Right cardiac atrium (tissue), 5 donors: ENCODE results near the gene CXCR5. TPM values are rescaled to one million over a fixed set of nuclear protein-coding genes. Genes with fewer than 3 reads are reported as not detected.

ENCODE experiments used
- ATAC-seq, 2 donors: fragments of 200-7000 bp; cut with Tn5 transposase; one replicate each; pipeline versions ENCODE4 v1.8.0 to v1.9.1; 2020; ENCODE audit warnings: moderate library complexity in 2 of 2, mild to moderate bottlenecking in 1 of 2
- DNase-seq, 3 donors: peaks; one replicate each; pipeline ENCODE4 v3.0.0-alpha.2; 2020
- H3K27ac ChIP-seq: one replicate; pipeline ENCODE4 v1.5.1; 2013; ENCODE audit warnings: mild to moderate bottlenecking, low read length, control low read depth, moderate library complexity
- H3K27me3 ChIP-seq: one replicate; pipeline ENCODE4 v1.6.1; 2013; ENCODE audit not compliant: control insufficient read depth, insufficient read depth
- H3K4me1 ChIP-seq: one replicate; pipeline ENCODE4 v1.6.1; 2013; ENCODE audit warnings: low read length; ENCODE audit not compliant: control insufficient read depth, insufficient read depth
- H3K4me3 ChIP-seq: one replicate; pipeline ENCODE4 v1.5.1; 2013; ENCODE audit warnings: low read length, control low read depth
- H3K9me3 ChIP-seq: one replicate; pipeline ENCODE4 v1.6.1; 2013; ENCODE audit warnings: low read length; ENCODE audit not compliant: control insufficient read depth
- WGBS: extraction: QIAGEN DNeasy Blood & Tissue Kit; methylation state at CpG from one replicate; pipeline ENCODE4 v1.1.7; 2013; 5-methylcytosine and 5-hydroxymethylcytosine counted together
- intact Hi-C, 4 donors: fragments of 100-400 bp; cut with DNase I; formaldehyde crosslinking; loops; one replicate each; pipeline versions ENCODE4 v1.11.0 to v1.14.0; 2022 to 2023
- polyA plus RNA-seq: library from polyadenylated mRNA; stranded (reverse); fragments of 200-250 nt; gene quantifications from one replicate; pipeline ENCODE4 v1.2.3, GENCODE V29; 2013
- total RNA-seq, 4 donors: library from RNA; stranded (reverse); fragmentation: NEBNext Ultra II Directional; extraction: Animal tissue kit (Norgen Biotek cat#: 25700); gene quantifications; one replicate each; pipeline ENCODE4 v1.2.1, GENCODE V29; 2021
- donor health status: healthy with polysubstance abuse.
- donor health status: DM: no; HTN: yes; CAD: no.
- donor health status: DM: no; HTN: no; CAD: no.
- donor health status: DM: no; HTN: yes; CAD: no; lungs with severe emphysema.
- donor health status: DM: yes; HTN: yes; CAD: no.

Gene CXCR5
- total and polyA plus RNA-seq, 5 donors, result 0.34 TPM; not detected in 4

- Histone ChIP-seq H3K27ac (no peak overlapping the region), H3K4me1 (no peaks in the 10 kb centered on the region), H3K9me3 (no peaks in the 10 kb centered on the region), H3K4me3 (no peak overlapping the region), H3K27me3 (no peaks in the 10 kb centered on the region)
- intact Hi-C loops, result no loop called here
- DNase-seq (no peak), ATAC-seq (no peak)
- WGBS, result 86% methylated on average over 11 of the region's 11 CpGs
Observed at GRCh38 chr11:118877487-118878162, 6.1 kb upstream of the CXCR5 start.

GRCh38 chr11:118878163-118878563, 5.5 kb upstream of the CXCR5 start:
- H3K27ac ChIP-seq, result no peak overlapping the region
- no peak for ATAC-seq

GRCh38 chr11:118881228-118881627, 2.5 kb upstream of the CXCR5 start:
- ATAC-seq, result no peak
- Histone ChIP-seq H3K27me3 (no peaks in the 10 kb centered on the region), H3K4me3 (no peak overlapping the region), H3K9me3 (no peaks in the 10 kb centered on the region), H3K27ac (no peak overlapping the region), H3K4me1 (no peaks in the 10 kb centered on the region)
- whole genome bisulfite sequencing, result 74% methylated on average over 3 of the region's 3 CpGs
- intact Hi-C loops, result no loop called here
- no peak for DNase-seq

More at GRCh38 chr11:118878163-118878563, 5.5 kb upstream of the CXCR5 start:
- no peak for DNase-seq
- no peaks in the 10 kb centered on the region for H3K27me3 ChIP-seq
- H3K4me3 ChIP-seq, result no peak overlapping the region
- intact Hi-C loops, result no loop called here
- no peaks in the 10 kb centered on the region for H3K4me1 ChIP-seq
- H3K9me3 ChIP-seq, result no peaks in the 10 kb centered on the region
- WGBS, result 80% methylated on average over 4 of the region's 4 CpGs

- no peak overlapping the region for H3K27ac ChIP-seq
Observed at GRCh38 chr11:118882491-118882890, 1.2 kb upstream of the CXCR5 start.

GRCh38 chr11:118883004-118883367, 706 bp upstream of the CXCR5 start:
- no peak for ATAC-seq
- no peak overlapping the region for H3K27ac ChIP-seq
- intact Hi-C loops, result no loop called here
- 47% methylated on average over 1 of the region's 1 CpG for WGBS
- no peak for DNase-seq
- no peaks in the 10 kb centered on the region for H3K27me3 ChIP-seq
- H3K9me3 ChIP-seq, result no peaks in the 10 kb centered on the region
- no peak overlapping the region for H3K4me3 ChIP-seq
- H3K4me1 ChIP-seq, result peaks cover 7% of the 10 kb centered on the region

More at GRCh38 chr11:118882491-118882890, 1.2 kb upstream of the CXCR5 start:
- 66% methylated on average over 5 of the region's 5 CpGs for WGBS
- ATAC-seq, result no peak
- Histone ChIP-seq H3K27me3 (no peaks in the 10 kb centered on the region), H3K9me3 (no peaks in the 10 kb centered on the region), H3K4me1 (peaks cover 3% of the 10 kb centered on the region), H3K4me3 (no peak overlapping the region)
- DNase-seq, result no peak
- intact Hi-C loops, result no loop called here

- Histone ChIP-seq H3K4me3 (no peak overlapping the region), H3K27me3 (no peaks in the 10 kb centered on the region), H3K27ac (no peak overlapping the region), H3K9me3 (no peaks in the 10 kb centered on the region), H3K4me1 (peaks cover 15% of the 10 kb centered on the region)
- intact Hi-C loops, result no loop called here
- 85% methylated on average over 9 of the region's 9 CpGs for WGBS
- ATAC-seq, result no peak
- no peak for DNase-seq
Observed at GRCh38 chr11:118884875-118885274, 1.2 kb downstream of the CXCR5 start.

- H3K9me3 ChIP-seq, result no peaks in the 10 kb centered on the region
- no peak overlapping the region for H3K4me3 ChIP-seq
- ATAC-seq, result no peak
- 90% methylated on average over 12 of the region's 12 CpGs for WGBS
- no peak overlapping the region for H3K27ac ChIP-seq
- DNase-seq, result no peak
- H3K27me3 ChIP-seq, result no peaks in the 10 kb centered on the region
- intact Hi-C loops, result no loop called here
- H3K4me1 ChIP-seq, result peaks cover 18% of the 10 kb centered on the region
Observed at GRCh38 chr11:118885319-118885718, 1.6 kb downstream of the CXCR5 start.

GRCh38 chr11:118885831-118886565, 2.3 kb downstream of the CXCR5 start:
- Histone ChIP-seq H3K9me3 (no peaks in the 10 kb centered on the region), H3K27ac (no peak overlapping the region), H3K4me3 (no peak overlapping the region), H3K27me3 (no peaks in the 10 kb centered on the region), H3K4me1 (peaks cover 18% of the 10 kb centered on the region)
- ATAC-seq, result no peak
- 72% methylated on average over 12 of the region's 12 CpGs for WGBS
- no peak for DNase-seq
- intact Hi-C loops, result no loop called here

GRCh38 chr11:118886681-118887111, 3.0 kb downstream of the CXCR5 start:
- Histone ChIP-seq H3K9me3 (no peaks in the 10 kb centered on the region), H3K27ac (no peak overlapping the region), H3K4me1 (peaks cover 18% of the 10 kb centered on the region), H3K27me3 (no peaks in the 10 kb centered on the region), H3K4me3 (no peak overlapping the region)
- intact Hi-C loops, result no loop called here
- WGBS, result 91% methylated on average over 8 of the region's 8 CpGs
- ATAC-seq (no peak), DNase-seq (peak in 1 of 3 donors; percentile 12)

GRCh38 chr11:118887206-118887605, 3.5 kb downstream of the CXCR5 start:
- Histone ChIP-seq H3K27ac (peak overlapping the region; percentile 20), H3K9me3 (no peaks in the 10 kb centered on the region), H3K4me3 (no peak overlapping the region), H3K27me3 (no peaks in the 10 kb centered on the region), H3K4me1 (peaks cover 18% of the 10 kb centered on the region)
- WGBS, result 80% methylated on average over 5 of the region's 5 CpGs
- DNase-seq (no peak), ATAC-seq (no peak)
- intact Hi-C loops, result no loop called here

- DNase-seq, result no peak
- intact Hi-C loops, result no loop called here
- Histone ChIP-seq H3K4me1 (peaks cover 18% of the 10 kb centered on the region), H3K27me3 (no peaks in the 10 kb centered on the region), H3K9me3 (no peaks in the 10 kb centered on the region), H3K4me3 (no peak overlapping the region), H3K27ac (no peak overlapping the region)
- WGBS, result 93% methylated on average over 5 of the region's 5 CpGs
- ATAC-seq, result no peak
Observed at GRCh38 chr11:118888398-118888797, 4.7 kb downstream of the CXCR5 start.
